GM21717 (cell line): ENCODE results near the gene COX6A2.
"Not testable (repeated sequence)": the region's sequence is repeated elsewhere in the genome, so short reads cannot be mapped to it uniquely, and the experiment has no call there.

Source experiments
- ATAC-seq: cut with Tn5 transposase; IDR thresholded peaks from one replicate; pipeline ENCODE4 v1.9.1; 2021; ENCODE audit warnings: mild to moderate bottlenecking, moderate library complexity; ENCODE audit not compliant: unreplicated experiment

The COX6A2 gene

DNA sequence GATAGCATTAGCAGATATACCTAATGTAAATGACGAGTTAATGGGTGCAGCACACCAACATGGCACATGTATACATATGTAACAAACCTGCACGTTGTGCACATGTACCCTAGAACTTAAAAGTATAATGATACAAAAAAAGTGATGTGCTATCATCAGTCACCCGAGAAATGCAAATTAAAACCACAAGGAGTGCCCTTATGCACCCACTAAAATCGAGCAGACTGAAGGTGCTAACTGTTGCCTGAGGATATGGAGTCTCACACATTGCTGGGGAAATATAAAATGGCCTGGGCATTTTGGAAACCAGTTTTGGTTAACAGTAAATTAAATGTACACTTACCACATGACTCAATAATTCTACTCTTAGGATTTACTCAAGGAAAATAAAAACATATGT lies 10.9 kb upstream of the COX6A2 start:
- not testable (repeated sequence) for ATAC-seq

DNA sequence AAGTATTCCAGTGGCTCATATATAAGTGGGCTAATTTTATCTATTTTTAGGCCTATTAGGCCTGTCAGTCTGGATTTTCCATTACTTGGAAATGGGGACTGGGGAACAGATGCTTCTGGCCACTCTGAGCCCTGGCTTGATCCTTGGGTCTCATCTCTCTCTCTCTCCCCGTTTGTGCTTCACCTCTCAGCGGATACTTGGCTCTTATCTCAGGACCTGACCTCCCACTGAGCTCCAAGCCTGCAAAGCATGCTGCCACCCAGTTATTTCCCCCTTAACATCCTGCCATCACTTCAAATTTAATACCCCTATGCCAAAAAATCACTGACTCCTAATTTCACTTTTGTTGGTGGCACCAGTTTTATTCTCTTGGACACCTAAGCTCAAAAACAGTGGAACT lies 10.3 kb upstream of the COX6A2 start:
- ATAC-seq = no peak

DNA sequence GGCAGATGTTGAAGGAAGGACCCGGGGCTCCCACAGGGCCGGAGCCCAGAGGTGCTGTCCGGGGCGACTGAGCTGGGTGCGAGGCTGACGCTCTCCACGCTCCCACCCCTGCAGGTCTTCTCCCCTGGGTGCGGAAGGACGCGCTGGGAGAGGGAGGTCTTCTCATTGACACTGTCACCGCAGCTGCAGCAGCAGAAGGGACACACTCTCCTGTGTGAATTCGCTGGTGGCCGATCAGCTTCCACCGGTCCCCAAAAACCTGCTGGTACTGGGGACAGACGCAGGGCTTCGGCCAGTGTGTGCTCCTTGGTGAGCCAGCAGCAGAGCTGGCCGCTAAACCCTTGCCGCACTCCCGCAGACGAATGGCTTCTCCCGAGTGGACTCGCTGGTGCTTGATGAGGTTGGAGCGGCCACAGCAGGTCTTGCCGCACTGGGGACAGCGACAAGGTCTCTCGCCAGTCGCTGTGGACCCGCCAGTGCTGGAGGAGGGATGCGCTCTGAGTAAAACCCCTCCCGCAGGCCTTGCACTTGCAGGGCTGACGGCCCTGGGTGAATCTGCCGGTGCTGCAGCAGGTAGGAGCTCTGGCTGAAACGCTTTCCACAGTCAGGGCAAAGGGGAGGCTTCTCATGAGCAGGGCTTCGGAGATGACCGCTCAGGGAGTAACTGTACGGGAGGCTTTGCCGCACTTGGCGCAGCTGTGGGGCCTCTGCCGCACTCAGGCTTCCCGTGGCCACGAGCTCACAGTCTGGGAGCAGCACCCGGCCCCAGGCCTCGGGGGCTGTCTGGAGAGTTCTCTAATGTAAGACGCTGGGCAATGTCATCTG lies 8.3 kb upstream of the COX6A2 start:
- ATAC-seq = no peak

DNA sequence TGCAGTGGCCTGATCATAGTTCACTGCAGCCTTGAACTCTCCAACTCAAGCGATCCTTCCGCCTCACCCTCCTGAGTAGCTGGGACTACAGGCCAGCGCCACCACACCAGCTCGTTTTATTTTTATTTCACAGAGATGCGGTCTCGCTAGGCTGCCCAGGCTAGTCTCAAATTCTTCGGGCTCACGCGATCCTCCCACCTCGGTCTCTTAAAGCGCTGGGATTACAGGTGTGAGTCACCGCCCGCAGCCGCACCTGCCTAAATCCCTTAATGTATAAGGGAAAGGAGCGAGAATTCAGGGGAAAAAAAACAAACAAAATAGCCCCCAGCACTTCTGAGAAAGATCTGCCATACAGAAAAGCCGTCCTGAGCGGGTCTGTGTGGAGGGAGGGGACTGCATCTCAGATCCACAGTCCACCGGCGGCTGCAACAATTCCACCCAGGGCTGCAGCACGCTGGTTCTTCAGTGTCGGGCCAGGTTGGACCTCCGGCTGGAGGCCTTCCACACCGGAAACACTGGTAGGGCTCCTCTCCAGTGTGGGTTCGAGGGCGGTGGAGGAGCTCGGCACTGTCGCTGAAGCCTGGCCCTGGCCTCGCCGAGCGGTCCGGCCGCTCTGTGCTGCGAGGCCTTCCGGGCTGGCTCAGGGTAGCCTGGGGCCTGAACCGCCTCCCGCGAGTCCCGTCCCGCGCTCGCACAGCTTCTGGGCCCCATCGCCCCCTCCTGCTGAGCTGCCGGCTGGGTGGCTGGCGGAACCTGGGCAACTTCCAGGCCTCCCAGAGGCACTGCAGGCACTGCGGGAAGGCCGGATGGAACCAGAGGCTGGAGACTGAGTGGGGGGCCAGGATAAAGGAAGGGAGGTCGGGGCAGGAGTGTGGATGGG lies 7.4 kb upstream of the COX6A2 start:
- ATAC-seq = no peak

DNA sequence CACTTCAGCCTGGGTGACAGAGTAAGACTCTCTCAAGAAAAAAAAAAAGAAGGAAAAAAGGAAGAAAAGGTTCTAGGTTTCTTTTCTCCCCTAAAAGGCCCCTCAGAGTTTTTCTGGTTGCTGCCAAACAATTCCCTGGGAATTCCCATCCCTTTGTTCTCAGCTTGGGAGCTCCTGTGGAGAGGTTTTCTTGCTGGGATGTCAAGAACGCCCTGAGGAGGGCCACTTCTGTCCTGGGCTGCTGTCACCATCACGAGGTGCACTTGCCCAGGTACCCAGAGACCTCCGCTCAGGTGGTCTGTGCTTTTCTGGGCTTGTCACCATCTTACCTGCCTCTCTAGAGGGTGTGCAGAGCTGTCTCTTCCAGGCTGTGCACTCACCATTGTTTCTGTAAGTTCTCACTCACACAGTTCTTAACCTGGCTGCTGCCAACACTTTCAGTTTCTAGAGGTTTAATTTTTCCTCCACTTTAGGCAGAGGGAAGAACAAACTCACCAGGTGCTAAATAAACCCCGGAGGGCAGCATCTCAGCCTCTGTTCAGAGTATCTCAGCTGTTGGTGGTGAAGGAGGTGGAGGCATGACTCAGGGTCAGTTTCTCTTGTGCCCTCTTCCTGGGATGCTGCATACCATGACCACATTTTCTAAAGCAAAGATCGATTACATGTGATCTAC lies 2.4 kb upstream of the COX6A2 start:
- no peak for ATAC-seq

DNA sequence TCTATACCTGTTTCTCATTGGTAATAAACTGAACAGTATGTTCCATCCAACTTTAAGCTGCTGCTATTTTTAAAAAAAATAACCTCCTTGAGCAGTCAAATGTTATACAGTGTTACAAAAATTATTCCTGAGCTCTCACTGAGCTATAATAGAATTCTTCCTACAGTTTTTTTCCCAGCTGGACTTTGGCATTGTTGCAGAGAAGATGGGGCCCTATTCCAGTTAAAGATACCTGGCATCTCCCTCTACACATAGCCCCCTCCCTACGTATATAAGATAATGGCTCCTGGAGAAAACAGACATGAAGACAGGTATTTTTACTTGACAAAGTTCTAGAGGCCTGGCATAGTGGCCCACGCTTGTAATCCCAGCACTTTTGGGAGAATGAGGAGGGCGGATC lies 1.6 kb upstream of the COX6A2 start:
- ATAC-seq = no peak

DNA sequence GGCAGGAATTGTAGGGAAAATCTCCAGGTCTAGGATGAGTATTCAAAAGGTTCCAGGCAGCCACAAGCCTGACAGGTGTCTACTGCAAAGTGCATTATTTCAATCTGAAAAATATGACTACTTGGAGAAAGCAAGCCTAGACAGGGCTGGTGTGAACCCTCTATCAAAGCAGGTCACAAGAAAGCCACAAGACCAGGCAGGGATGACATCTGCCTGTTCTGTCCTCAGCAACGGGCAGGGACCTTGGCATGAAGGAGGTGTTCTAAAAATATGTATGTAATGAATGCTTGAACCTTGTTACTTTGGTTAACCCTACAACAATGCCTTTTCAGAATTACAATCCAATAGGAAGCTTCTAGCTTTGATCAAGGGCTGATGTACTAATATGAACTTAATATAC lies 1.2 kb upstream of the COX6A2 start:
- ATAC-seq = no peak

DNA sequence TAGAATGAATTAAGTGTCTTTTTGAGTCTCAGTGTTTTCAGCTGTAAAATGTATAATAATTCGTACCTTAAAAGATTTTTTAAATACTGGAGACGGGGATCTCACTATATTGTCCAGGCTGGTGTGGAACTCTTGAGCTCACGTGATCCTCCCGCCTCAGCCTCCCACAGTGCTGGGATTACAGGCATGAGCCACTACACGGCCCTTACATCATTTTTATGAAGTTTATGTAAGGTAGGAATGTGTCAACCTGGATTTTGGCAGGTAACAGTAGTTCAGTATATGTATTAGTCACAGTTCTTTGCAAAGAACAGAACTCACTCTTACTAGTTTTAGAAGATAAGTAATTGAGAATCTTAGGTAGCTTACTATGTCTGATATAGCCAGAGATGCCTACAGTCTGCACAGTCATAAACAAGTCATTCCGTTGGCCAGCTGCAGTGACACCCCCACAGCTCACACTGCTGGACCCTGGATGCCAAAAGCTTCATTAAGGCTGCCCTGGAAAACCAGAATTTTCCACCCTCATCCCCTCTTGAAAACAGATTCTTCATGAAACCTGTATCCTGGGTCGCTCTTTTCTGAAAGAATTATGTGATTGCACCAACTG lies 583 bp upstream of the COX6A2 start:
- ATAC-seq = no peak

DNA sequence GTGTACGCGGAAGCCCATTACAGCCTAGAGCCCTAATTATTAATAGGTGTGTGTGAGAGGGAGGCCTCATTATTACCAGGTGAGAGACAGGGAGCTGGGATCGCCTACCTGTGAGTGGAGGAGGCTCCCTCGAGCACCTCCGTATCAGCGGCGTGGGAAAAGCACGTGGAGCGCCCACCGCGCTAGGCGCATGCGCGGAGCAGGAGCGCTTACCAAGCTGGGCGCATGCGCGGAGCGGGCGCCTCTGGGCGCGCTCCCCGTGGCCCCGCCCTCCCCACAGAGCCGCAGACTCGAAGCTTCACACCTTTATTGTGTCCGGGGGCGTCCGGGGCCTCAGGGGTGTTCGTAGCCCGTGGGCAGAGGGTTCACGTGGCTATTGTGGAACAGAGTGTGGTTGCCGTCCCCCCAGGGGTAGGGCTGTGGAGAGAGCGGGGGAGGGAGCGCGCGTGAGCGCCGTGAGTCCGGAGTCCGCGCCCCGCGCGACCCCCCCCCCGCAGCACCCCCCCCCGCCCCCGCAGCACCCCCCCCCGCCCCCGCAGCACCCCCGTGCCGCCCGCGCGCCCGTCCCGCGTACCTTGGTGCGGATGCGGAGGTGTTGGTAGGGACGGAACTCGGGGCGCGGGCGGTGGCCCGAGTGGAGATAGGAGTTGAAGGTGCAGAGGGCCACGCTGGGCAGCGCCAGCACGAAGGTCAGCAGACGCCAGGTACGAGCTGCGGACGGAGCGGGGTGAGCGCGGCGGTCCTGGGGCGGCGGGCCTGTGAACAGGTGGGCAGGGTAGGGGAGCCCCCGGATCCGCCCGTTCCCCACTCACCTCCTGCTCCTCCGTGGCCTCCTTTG lies 500 bp downstream of the COX6A2 start:
- ATAC-seq = no peak

DNA sequence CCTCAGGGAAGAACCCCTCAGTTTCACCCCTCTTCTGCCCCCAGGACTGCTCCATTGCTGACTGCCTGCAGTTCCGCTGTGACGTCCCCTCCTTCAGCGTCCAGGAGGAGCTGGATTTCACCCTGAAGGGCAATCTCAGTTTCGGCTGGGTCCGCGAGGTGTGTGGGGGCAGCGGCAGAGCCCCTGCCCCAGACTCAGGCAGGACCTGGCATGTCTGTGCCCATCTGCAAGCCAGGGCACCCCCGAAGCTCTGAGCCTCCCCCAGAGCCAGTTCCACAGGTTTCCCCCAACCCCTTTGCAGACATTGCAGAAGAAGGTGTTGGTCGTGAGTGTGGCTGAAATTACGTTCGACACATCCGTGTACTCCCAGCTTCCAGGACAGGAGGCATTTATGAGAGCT lies 4.4 kb downstream of the COX6A2 start:
- ATAC-seq = no peak

DNA sequence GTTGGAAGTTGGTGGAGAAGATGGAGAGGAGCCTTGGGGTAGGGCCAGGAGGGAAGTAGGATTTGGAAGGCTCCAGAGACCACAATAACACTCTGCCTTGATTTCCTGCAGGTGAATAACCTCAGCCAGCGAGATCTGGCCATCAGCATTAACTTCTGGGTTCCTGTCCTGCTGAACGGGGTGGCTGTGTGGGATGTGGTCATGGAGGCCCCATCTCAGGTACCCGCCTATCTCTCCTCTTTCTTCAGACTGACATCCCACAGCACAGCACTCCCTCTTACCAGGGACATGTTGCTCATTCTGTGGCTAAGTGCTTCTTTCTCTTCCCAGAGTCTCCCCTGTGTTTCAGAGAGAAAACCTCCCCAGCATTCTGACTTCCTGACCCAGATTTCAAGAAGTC lies 4.9 kb downstream of the COX6A2 start:
- ATAC-seq = no peak

DNA sequence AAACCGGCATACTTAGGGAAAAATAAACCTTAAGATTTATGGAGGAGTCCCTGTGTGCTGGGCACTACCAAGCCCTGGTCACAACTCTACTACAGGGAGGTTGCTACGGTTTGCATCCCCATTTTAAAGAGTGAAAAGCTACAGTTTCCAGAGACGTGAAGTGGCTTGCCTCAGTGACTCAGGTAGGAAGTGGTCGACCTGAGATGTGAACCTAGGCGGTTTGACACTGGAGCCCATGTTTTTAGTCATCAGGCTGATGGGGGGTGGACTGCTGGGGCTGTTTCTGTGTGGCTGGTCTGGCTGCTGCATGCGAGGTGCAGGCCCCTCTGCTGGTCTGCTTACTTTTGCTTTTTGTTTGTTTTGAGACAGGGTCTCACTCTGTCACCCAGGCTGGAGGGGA lies 6.6 kb downstream of the COX6A2 start:
- no peak for ATAC-seq

DNA sequence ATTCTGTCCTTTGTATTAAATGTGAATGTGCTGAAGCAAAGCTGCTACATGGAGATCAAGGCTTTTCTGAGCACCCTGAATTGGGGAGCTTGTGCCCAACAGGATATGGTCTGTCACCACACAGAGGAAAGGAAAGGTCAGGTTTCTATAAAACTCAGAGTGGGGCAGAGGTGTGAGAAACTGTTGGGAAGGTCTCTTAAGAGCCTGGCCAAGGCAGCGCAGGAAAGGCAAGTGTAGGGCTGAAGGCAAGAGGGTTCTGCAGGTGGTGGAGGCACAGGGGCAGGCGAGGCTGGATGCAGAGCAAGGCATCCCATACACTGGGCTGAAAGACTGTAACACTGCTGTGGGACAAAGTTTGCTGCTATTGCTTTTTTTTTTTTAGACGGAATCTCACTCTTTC lies 8.1 kb downstream of the COX6A2 start:
- no peak for ATAC-seq

DNA sequence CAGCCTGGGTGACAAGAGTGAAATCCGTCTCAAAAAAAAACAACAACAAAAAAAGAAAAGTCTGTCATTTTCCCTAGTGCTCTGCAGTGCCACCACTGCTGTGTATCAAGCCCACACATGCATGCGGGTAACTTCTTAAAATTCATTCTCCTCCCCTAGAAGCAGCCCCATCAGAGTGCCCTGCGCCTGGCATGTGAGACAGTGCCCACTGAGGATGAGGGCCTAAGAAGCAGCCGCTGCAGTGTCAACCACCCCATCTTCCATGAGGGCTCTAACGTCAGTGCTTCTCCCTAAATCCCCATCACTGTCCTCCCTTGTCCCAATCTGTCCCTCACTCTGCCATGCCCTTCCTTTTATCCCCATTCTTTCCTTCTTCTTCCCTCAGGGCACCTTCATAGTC lies 10.2 kb downstream of the COX6A2 start:
- ATAC-seq = no peak

DNA sequence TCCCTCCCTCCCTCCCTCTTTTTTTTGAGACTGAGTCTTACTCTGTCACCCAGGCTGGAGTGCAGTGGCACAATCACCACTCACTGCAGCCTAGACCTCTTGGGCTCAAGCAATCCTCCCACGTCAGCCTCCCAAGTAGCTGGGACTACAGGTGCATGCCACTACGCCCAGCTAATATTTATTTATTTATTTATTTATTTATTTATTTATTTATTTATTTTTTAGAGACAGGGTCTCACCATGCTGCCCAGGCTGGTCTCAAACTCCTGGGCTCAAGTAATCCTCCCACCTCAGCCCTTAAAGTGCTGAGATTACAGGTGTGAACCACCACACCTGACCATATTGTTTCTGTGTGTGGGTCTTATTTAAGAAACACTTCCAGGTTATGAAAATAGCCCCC lies 11.1 kb downstream of the COX6A2 start:
- ATAC-seq = not testable (repeated sequence)

DNA sequence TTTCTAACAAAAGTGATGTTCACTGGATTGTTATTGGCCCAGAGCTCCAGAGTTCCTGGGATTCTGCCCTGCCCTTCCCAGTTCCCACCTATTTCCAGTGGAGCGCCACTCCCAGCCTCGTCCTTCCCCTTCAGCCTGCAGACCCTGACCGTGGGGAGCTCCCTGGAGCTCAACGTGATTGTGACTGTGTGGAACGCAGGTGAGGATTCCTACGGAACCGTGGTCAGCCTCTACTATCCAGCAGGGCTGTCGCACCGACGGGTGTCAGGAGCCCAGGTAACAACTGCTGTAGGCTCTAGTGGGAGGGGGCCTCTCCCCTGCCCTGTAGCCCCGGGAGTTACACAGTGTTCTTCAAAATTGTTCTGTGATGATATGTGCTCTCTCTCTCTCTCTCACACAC lies 11.8 kb downstream of the COX6A2 start:
- no peak for ATAC-seq

DNA sequence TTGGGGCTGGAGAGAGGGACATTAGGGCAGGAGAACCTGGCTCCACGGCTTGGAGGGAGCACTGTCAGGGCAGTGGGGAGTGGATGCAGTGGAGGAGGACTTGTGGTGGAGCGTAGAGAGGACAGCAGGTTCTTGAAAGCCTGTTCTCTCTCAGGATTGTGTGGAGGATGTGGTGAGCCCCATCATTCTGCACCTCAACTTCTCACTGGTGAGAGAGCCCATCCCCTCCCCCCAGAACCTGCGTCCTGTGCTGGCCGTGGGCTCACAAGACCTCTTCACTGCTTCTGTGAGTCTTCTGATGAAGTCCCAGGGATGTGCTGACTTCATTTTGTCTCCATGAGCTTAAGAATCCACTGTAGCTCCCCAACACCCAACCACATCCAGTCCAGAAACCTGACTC lies 13.5 kb downstream of the COX6A2 start:
- ATAC-seq = no peak

DNA sequence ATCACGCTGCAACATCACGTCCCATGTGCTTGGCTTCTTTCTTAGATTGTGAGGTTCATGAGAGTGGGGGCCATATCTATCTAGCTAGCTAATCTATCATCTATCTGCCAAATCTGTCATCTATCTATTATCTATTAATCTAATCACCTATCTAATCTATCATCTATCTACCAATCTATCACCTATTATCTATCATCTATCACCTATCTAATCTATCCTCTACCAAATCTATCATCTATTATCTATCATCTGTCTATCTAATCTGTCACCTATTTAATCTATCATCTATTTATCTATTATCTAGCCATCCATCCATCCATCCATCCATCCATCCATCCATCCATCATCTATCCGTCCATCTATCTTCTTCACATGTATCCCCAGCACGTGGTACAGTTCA lies 14.2 kb downstream of the COX6A2 start:
- no peak for ATAC-seq

DNA sequence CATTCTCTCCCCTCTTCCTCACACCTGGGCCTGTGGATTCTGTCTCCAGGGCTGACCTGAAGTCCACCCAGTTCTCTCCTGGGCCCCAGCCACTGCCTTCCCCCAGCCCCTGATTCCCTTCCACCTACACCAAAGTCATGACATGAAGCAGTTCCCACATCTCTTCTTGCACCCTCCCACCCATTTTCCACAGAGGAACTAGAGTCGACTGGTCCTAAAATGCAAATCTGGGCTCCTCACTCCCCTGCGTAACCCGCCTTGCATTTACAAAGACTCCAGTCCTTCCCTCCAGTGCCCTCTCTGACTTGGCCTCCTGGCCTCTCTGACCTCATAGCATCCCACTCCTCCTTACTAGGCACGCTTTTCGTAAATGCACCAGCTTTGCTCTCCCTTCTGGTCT lies 14.8 kb downstream of the COX6A2 start:
- ATAC-seq = no peak

DNA sequence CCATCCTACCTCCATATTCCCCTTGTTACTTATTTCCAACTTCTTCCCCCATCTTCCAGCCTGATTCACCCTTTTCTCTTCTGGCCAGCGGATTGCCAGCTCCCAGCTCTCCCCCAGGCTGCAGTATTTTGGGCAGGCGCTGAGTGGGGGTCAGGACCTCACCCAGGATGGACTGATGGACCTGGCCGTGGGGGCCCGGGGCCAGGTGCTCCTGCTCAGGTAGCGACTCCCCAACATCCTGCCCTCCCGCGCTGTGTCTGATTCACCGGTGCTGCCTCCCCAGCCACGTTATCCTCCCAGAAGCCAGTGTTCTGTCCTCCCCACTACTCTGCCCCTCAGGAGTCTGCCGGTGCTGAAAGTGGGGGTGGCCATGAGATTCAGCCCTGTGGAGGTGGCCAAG lies 15.4 kb downstream of the COX6A2 start:
- no peak for ATAC-seq
